GM12874 (cell line): Measurements from ENCODE around the gene SCMH1.

ENCODE experiments used
- CTCF ChIP-seq: IDR thresholded peaks from 2 replicates; pipeline ENCODE4 v1.5.1; 2011; ENCODE audit warnings: low read depth, mild to moderate bottlenecking, control low read depth, low read length, moderate library complexity; ENCODE audit not compliant: insufficient read depth

Gene SCMH1

GRCh38 chr1:41038110-41038509, 204.0 kb downstream of the SCMH1 start:
- no peak for TF ChIP-seq CTCF

- no peak for TF ChIP-seq CTCF
Observed at GRCh38 chr1:41037116-41037903, 204.8 kb downstream of the SCMH1 start.

GRCh38 chr1:41033272-41033671, 208.8 kb downstream of the SCMH1 start:
- no peak for TF ChIP-seq CTCF

GRCh38 chr1:41032147-41032546, 210.0 kb downstream of the SCMH1 start:
- TF ChIP-seq CTCF: no peak

GRCh38 chr1:41030872-41031616, 211.1 kb downstream of the SCMH1 start:
- TF ChIP-seq CTCF: no peak

GRCh38 chr1:41028034-41028642, 214.0 kb downstream of the SCMH1 start:
- TF ChIP-seq CTCF: no peak
